HG03060 (cell line): ENCODE results near the gene PXDC1.
"Not testable (repeated sequence)": the region's sequence is repeated elsewhere in the genome, so short reads cannot be mapped to it uniquely, and the experiment has no call there.

Source experiments
- ATAC-seq: cut with Tn5 transposase; IDR thresholded peaks from one replicate; pipeline ENCODE4 v1.9.1; 2021; ENCODE audit warnings: low read depth, moderate number of reproducible peaks; ENCODE audit not compliant: unreplicated experiment

Gene PXDC1

GRCh38 chr6:3784423-3784822 lies 32.9 kb upstream of the PXDC1 start:
- no peak for ATAC-seq

DNA sequence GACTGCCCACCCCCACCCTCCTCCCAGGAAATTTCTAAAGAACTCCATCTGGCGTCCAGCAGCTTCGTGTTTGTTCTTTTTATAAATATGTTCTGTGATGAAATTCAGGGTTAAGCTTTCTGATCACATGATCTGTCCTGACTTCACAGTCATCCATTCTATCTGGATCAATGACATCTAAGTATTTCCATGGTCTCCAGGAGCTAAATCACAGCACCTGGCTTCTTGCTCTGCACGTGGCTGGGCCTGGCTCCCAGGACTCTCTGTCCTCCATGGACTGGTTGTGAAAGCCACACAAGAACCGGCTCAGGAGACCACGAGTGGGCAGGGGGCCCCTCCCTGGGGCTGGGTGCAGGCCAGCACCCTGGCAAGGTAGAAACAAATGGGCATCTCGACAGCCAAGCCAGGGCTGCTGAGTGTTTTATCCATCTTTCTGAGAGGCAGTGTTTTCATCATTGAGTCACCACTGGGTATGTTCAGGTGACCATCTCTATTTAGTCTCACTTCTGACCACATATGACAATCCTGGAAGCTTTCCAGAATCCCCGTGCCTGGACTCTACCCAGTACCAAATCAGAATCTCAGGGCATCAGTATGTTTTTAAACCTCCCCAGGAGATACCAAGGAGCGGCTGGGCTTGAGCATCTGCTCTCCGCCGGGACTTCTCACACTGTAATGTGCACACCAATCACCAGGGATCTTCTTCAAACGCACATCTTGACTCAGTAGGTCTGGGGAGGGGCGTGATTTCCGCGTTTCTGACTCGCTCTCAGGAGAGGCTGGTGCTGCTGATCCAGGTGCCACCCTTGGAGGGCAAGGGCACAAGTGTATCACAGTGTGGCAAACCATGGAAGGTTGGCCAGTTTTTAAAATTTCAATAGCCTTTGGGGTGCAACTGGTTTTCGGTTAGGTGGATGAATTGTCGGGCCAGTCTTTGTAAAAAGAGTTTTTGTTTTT lies 31.6 kb upstream of the PXDC1 start:
- ATAC-seq: no peak

DNA sequence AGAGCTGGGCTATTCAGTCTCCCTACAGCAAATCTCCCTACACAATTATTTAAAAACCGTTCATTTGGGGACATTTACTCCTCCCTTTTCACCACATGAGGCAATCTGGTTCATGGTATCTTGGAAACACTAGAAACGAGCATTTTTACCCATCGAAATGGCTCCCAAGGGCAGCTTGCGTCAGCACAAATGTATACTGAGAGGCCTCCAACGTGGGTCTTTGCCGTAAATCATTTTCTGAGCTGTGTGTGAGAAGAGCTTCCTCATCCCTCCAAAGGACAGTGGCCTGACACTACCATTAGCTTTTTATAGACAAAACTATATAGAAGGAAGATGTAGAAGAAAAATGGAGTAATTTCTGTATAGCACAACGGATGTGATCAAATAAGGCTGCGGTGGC lies 30.0 kb upstream of the PXDC1 start:
- no peak for ATAC-seq

- ATAC-seq: no peak
Observed at GRCh38 chr6:3779574-3779849, 28.0 kb upstream of the PXDC1 start.

- no peak for ATAC-seq
Observed at GRCh38 chr6:3778701-3779573, 27.4 kb upstream of the PXDC1 start.

GRCh38 chr6:3777730-3778461 lies 26.4 kb upstream of the PXDC1 start:
- no peak for ATAC-seq

DNA sequence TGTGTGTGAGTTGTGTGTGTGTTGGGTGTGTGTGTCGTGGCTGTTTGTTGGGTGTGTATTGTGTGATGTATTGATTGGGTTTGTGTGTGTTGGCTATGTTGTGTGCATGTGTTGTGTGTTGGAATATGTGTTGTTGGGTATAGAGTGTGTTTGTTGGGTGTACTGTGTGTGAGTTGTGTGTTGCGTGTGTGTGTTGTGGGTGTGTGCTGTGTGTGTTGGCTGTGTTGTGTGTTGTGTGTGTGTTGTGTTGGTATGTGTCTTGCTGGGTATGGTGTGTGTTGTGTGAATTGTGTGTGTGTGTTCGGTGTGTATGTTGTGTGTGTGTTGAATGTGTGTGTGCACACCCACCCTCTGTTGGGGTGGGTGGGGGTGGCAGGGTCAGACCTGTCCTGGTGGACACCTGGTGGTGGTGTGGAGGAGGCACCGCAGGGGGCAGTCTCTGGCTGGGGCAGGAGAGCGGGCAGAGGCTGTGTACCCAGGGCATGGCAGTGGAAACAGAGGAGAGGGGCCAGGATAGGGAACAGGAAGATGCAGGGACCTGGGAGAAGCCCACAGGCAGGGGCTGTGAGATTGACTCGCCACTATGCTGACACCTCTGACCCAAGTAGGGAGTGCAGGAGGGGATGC lies 25.5 kb upstream of the PXDC1 start:
- ATAC-seq: no peak

- no peak for ATAC-seq
Observed at GRCh38 chr6:3775847-3776246, 24.3 kb upstream of the PXDC1 start.

- no peak for ATAC-seq
Observed at GRCh38 chr6:3775386-3775785, 23.9 kb upstream of the PXDC1 start.

DNA sequence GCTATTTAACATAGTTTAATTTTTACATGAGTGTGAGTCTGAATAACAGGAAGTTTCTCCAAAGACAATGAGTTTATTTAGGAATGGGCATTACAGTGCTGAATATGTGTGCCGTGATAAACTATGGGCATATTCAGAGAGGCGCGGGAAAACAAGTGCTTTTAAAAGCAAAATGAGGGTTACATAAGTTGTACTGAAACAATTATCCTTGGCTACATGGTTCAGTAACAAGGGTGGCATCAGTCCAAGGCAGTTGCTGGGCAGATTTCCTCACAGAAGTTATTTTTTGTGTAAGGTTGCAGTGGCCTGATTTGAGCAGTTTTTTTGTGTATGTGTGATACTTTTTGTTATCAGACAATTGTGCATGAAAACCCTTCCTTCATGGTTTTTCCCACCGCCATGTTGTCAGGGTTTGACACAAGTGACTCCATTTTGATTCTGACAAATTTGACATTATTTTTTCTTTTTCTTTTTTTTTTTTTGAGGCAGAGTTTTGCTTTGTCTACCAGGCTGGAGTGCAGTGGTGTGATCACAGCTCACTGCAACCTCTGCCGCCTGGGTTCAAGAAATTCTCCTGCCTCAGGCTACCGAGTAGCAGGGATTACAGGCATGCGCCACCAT lies 22.3 kb upstream of the PXDC1 start:
- no peak for ATAC-seq

DNA sequence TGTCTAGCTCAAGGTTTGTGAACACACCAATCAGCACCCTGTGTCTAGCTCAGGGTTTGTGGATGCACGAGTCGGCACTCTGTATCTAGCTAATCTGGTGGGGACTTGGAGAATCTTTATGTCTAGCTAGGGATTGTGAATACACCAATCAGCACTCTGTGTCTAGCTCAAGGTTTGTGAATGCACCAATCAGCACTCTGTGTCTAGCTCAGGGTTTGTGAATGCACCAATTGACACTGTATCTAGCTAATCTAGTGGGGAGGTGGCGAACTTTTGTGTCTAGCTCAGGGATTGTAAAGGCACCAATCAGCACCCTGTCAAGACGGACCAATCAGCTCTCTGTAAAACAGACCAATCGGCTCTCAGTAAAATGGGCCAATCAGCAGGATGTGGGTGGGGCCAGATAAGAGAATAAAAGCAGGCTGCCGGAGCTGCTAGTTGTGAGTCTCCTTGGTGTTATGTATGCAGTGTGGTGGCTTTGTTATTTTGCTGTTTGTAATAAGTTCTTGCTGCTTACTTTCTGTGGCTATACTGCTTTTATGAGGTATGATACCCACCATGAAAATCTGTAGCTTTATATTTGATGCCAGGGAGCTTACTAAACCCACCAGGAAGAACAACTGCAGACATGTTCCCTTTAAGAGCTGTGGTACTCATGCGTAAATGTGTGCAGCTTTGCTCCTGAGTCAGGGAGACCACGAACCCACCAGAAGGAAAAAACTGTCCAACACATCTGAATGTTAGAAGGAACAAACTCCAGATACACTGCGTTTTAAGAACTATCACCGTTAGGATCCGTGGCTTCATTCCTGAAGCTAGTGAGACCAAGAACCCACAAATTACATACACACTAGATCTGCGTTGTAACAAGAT lies 20.9 kb upstream of the PXDC1 start:
- not testable (repeated sequence) for ATAC-seq

DNA sequence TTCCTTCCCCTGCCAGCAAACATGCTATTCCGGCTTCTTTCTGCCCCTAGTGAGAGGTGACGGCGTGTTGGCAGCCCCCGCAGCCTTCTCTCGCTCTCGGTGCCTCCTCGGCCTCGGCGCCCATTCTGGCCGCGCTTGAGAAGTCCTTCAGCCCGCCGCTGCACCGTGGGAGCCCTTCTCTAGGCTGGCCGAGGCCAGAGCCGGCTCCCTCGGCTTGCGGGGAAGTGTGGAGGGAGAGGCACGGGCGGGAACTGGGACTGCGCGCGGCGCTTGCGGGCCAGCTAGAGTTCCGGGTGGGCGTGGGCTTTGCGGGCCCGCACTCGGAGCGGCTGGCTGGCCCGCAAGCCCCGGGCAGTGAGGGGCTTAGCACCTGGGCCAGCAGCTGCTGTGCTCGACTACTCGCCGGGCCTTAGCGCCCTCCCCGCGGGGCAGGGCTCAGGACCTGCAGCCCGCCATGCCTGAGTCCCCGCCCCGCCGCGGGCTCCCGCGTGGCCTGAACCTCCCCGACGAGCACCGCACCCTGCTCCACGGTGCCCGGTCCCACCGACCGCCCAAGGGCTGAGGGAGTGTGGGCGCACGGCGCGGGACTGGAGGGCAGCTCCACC lies 20.0 kb upstream of the PXDC1 start:
- no peak for ATAC-seq

- no peak for ATAC-seq
Observed at GRCh38 chr6:3770023-3770720, 18.7 kb upstream of the PXDC1 start.

DNA sequence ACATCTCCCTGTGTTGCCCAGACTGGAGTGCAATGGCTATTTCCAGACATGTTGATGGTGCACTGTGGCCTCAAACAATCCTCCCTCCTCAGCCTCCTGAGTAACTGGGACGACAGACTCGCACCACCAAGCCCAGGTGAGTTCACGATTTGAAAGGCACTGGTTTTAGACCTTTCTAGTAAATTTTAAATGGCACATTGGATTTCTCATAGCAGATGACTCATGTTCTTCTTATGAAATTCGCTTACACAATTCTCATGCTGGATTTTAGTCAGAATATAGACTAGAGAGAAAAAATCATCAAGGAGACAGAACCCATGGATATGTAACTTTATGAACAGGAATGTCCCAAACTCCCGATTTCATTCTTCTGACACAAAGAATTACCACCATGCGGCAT lies 18.1 kb upstream of the PXDC1 start:
- ATAC-seq: no peak

GRCh38 chr6:3768502-3768901 lies 17.0 kb upstream of the PXDC1 start:
- ATAC-seq: no peak

DNA sequence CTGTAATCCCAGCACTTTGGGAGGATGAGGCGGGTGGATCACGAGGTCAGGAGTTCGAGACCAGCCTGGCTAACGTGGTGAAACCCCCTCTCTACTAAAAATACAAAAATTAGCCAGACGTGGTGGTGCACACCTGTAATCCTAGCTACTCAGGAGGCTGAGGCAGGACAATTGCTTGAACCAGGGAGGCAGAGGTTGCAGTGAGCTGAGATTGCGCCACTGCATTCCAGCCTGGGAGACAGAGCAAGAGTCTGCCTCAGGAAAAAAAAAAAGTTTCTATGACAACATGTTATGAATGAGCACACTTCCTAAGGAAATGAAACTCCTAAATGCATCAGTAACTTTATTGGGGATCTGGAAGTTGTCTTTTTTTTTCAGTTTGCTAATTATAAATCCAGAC lies 16.0 kb upstream of the PXDC1 start:
- not testable (repeated sequence) for ATAC-seq

DNA sequence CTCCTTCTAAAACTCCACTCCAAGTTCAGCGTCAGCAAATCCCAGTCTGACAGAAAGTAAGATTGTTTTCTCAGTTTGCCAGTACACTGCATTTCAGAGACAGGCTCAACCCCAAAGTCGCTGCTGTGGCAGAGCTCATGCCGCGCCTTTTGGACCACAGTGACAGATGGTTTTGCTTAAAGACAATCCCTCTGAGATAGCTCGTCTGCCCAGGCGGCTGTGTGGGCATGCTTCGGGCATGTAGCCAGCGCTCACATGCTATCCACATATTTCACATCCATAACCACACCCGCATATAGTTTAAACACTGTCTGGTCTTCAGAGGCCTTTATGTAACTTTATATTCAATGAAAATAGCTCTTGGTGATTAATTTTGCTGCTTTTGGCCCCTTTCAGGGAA lies 14.7 kb upstream of the PXDC1 start:
- no peak for ATAC-seq

DNA sequence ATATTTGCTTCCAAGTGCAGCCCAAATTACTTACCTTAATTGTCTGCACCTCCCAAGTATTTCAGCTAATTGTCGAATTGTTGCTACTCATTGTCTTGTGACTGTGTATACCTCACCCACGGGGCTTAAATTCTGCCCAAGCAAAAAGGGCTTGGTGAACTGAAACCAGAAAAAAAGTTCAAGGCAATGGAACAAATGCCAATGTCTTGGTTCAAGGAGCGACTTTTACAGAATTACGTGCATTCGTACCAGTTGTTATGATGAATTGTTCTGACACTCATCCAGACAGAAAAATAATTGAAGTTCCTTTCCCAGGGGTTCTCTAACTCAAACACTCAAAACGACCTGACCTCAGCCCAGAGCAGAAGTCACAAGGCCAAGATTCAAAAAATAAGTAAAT lies 13.9 kb upstream of the PXDC1 start:
- ATAC-seq: no peak
